Measurements from ENCODE around the gene ASB2. TPM values are rescaled to one million over a fixed set of nuclear protein-coding genes. Genes with fewer than 3 reads are reported as not detected.

Gene ASB2
- total RNA-seq = 3.7 TPM
- 2.6 TPM for polyA plus RNA-seq
- long read RNA-seq, donor 1 = 0 reads
- long read RNA-seq, donor 2 = 0 reads
- long read RNA-seq, donor 3, partial matches to known transcripts = 0 of 1 reads
- long read RNA-seq, donor 3, other reads (novel, unspliced or antisense) = 0 of 1 reads
- long read RNA-seq, donor 4, partial matches to known transcripts = 0 of 1 reads
- long read RNA-seq, donor 4, other reads (novel, unspliced or antisense) = 0 of 1 reads
- long read RNA-seq, donor 5, partial matches to known transcripts = 0 of 5 reads
- long read RNA-seq, donor 5, other reads (novel, unspliced or antisense) = 0 of 5 reads
- long read RNA-seq, donor 6, partial matches to known transcripts = 0 of 1 reads
- long read RNA-seq, donor 6, other reads (novel, unspliced or antisense) = 0 of 1 reads
- long read RNA-seq, donor 7 = 0 reads
- long read RNA-seq, donor 8 = 0 reads
- long read RNA-seq, donor 9 = 0 reads
- long read RNA-seq, donor 10 = 0 reads

GRCh38 chr14:93976477-93977057 lies at the start of gene ASB2:
Gene ASB2, minus strand, starts transcription at chr14:93976570. Its CDS starts 12,031 bp downstream, at chr14:93964539.
- no peak within 1 kb of the TSS for H3K27ac ChIP-seq (ENCODE audit: low read depth in 1 of 2, low read length in 1 of 2)
- no peak within 1 kb of the TSS for H3K4me3 ChIP-seq (ENCODE audit: low read length in 2 of 2)
- 22% methylated on average over 12 of the region's 12 CpGs for WGBS
- peaks cover 0 to 34% of the 10 kb centered on the region in 2 donors for H3K27me3 ChIP-seq (ENCODE audit: control insufficient read depth in 2 of 2, insufficient read depth in 1 of 2, low read length in 1 of 2)
- DNase-seq (ENCODE audit: low read depth in 6 of 9, low spot score in 9 of 9) = no peak
- peaks cover 3 to 12% of the 10 kb centered on the region in 2 donors for H3K9me3 ChIP-seq (ENCODE audit: control insufficient read depth in 2 of 2, insufficient read depth in 1 of 2, low read length in 1 of 2)
- peaks cover 5 to 8% of the 10 kb centered on the region in 2 donors for H3K4me1 ChIP-seq (ENCODE audit: control insufficient read depth in 2 of 2, insufficient read depth in 2 of 2, low read length in 2 of 2)
- no peaks in the 10 kb centered on the region for H3K36me3 ChIP-seq (ENCODE audit: control insufficient read depth in 2 of 2, insufficient read depth in 2 of 2, low read length in 1 of 2)

- DNase-seq (ENCODE audit: low read depth in 6 of 9, low spot score in 9 of 9) = no peak
- 72% methylated on average over 6 of the region's 6 CpGs for WGBS
- no peaks in the 10 kb centered on the region for H3K9me3 ChIP-seq (ENCODE audit: control insufficient read depth in 2 of 2, insufficient read depth in 1 of 2, low read length in 1 of 2)
- no peaks in the 10 kb centered on the region for H3K4me1 ChIP-seq (ENCODE audit: control insufficient read depth in 2 of 2, insufficient read depth in 2 of 2, low read length in 2 of 2)
- H3K4me3 ChIP-seq (ENCODE audit: low read length in 2 of 2) = peak overlapping the region in 1 of 2 donors; percentile 56
- H3K27me3 ChIP-seq (ENCODE audit: control insufficient read depth in 2 of 2, insufficient read depth in 1 of 2, low read length in 1 of 2) = peaks cover 0 to 42% of the 10 kb centered on the region in 2 donors
- H3K27ac ChIP-seq (ENCODE audit: low read depth in 1 of 2, low read length in 1 of 2) = no peak overlapping the region
- no peaks in the 10 kb centered on the region for H3K36me3 ChIP-seq (ENCODE audit: control insufficient read depth in 2 of 2, insufficient read depth in 2 of 2, low read length in 1 of 2)
Observed at GRCh38 chr14:94025720-94026119, 49.4 kb upstream of the ASB2 start.

DNA sequence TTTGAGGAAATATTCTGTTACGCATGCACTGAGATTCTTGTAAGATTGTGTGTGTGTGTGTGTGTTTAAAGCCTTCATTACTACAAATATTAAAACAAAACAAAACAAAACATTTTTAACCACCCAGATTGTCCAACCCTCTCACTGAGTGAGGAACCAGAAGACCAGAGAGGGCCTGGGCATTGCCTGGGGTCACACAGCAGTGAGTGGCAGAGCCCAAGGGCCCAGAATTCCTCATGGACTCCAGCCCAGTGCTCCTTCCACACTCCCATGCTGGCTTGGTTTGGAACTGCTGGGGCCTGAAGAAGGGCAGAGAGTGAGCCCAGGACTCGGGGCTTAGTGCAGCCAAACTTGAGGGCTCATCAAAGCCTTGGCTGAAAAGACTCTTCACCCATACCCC lies 48.2 kb upstream of the ASB2 start:
- WGBS = 93% methylated on average over 2 of the region's 2 CpGs
- H3K4me1 ChIP-seq (ENCODE audit: control insufficient read depth in 2 of 2, insufficient read depth in 2 of 2, low read length in 2 of 2) = no peaks in the 10 kb centered on the region
- H3K27me3 ChIP-seq (ENCODE audit: control insufficient read depth in 2 of 2, insufficient read depth in 1 of 2, low read length in 1 of 2) = peaks cover 0 to 42% of the 10 kb centered on the region in 2 donors
- no peaks in the 10 kb centered on the region for H3K36me3 ChIP-seq (ENCODE audit: control insufficient read depth in 2 of 2, insufficient read depth in 2 of 2, low read length in 1 of 2)
- H3K27ac ChIP-seq (ENCODE audit: low read depth in 1 of 2, low read length in 1 of 2) = no peak overlapping the region
- no peaks in the 10 kb centered on the region for H3K9me3 ChIP-seq (ENCODE audit: control insufficient read depth in 2 of 2, insufficient read depth in 1 of 2, low read length in 1 of 2)
- DNase-seq (ENCODE audit: low read depth in 6 of 9, low spot score in 9 of 9) = no peak
- no peak overlapping the region for H3K4me3 ChIP-seq (ENCODE audit: low read length in 2 of 2)

DNA sequence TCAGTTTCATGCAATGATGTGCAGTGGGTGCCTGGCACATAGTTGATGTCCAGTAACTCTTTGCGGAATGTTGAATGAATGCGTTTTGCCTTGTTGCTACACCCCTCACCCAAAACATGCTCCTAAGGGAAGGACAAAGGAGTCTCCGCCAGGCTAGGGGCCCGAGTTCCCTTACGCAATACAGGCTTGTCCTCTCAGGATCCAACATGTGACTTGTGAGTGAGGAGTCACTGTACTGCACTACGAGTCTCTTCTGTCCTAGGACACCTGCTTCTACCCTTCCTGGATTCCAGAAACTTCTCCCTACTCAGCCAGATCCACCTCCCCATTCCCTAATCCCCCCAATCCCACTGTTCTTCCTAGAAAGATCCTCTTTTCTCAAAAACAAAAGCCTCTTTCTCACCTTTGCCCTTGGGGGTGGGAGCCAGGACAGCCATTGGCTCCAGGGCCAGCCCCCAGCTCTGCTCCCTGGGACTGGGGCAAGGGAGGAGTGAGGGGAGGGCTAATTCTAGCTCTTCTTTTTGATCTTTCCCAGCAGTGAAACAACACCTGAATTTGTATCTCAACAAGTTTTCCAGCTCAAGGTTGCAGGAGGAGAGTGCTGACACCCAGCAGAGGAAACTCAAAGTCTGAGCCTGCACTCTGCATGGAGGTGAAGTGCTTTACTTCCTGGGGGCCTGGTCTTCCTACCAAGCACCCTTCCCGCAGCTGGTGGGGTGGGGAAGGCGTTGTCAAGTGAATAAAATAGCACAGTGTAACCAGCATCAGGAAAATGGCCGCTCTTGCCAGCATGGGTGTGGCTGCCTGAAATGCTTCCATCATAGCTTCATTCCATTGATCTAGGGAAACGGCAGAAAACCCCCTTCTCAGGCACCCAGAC lies 46.4 kb upstream of the ASB2 start:
- peaks cover 0 to 39% of the 10 kb centered on the region in 2 donors for H3K27me3 ChIP-seq (ENCODE audit: control insufficient read depth in 2 of 2, insufficient read depth in 1 of 2, low read length in 1 of 2)
- 92% methylated on average over 10 of the region's 10 CpGs for WGBS
- no peaks in the 10 kb centered on the region for H3K9me3 ChIP-seq (ENCODE audit: control insufficient read depth in 2 of 2, insufficient read depth in 1 of 2, low read length in 1 of 2)
- H3K36me3 ChIP-seq (ENCODE audit: control insufficient read depth in 2 of 2, insufficient read depth in 2 of 2, low read length in 1 of 2) = no peaks in the 10 kb centered on the region
- H3K27ac ChIP-seq (ENCODE audit: low read depth in 1 of 2, low read length in 1 of 2) = no peak overlapping the region
- no peaks in the 10 kb centered on the region for H3K4me1 ChIP-seq (ENCODE audit: control insufficient read depth in 2 of 2, insufficient read depth in 2 of 2, low read length in 2 of 2)
- no peak overlapping the region for H3K4me3 ChIP-seq (ENCODE audit: low read length in 2 of 2)
- DNase-seq (ENCODE audit: low read depth in 6 of 9, low spot score in 9 of 9) = no peak

DNA sequence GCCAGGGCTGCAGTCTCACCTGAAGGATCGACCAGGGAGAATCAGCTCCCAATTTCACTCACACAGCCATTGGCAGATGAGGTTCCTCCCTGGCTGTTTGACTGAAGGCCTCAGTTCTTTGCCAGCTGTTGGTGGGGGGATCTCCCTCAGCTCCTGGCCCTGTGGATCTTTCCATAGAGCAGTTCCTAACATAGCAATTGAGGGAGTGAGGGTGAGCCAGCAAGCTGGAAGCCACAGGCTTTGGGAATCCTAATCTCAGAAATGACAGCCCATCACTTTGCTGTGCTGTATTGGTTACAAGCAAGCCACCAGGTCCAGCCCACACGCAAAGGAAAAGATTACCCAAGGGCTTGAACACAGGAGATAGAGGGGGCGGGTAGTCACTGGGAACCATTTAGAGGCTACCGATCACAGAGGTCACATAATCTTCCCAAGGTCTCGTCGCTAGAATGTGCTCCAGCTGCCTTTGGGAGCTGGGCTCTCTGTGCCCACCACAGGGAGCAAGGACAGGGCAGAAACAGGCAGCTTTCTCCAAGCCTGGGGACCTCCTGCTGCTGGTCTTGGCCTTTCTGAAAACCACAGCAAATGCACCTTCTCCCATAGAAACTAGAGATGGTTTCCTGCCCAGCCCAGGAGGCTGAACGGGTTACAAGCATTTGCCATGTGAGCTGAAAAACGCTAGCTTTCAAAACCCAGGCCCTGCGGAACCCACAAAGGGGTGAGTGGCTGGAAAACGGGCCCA lies 45.2 kb upstream of the ASB2 start:
- no peaks in the 10 kb centered on the region for H3K36me3 ChIP-seq (ENCODE audit: control insufficient read depth in 2 of 2, insufficient read depth in 2 of 2, low read length in 1 of 2)
- H3K4me3 ChIP-seq (ENCODE audit: low read length in 2 of 2) = no peak overlapping the region
- H3K9me3 ChIP-seq (ENCODE audit: control insufficient read depth in 2 of 2, insufficient read depth in 1 of 2, low read length in 1 of 2) = no peaks in the 10 kb centered on the region
- 81% methylated on average over 10 of the region's 10 CpGs for WGBS
- no peaks in the 10 kb centered on the region for H3K4me1 ChIP-seq (ENCODE audit: control insufficient read depth in 2 of 2, insufficient read depth in 2 of 2, low read length in 2 of 2)
- H3K27ac ChIP-seq (ENCODE audit: low read depth in 1 of 2, low read length in 1 of 2) = no peak overlapping the region
- no peak for DNase-seq (ENCODE audit: low read depth in 6 of 9, low spot score in 9 of 9)
- peaks cover 0 to 30% of the 10 kb centered on the region in 2 donors for H3K27me3 ChIP-seq (ENCODE audit: control insufficient read depth in 2 of 2, insufficient read depth in 1 of 2, low read length in 1 of 2)

GRCh38 chr14:94021001-94021400 lies 44.6 kb upstream of the ASB2 start:
- no peaks in the 10 kb centered on the region for H3K36me3 ChIP-seq (ENCODE audit: control insufficient read depth in 2 of 2, insufficient read depth in 2 of 2, low read length in 1 of 2)
- no peaks in the 10 kb centered on the region for H3K9me3 ChIP-seq (ENCODE audit: control insufficient read depth in 2 of 2, insufficient read depth in 1 of 2, low read length in 1 of 2)
- DNase-seq (ENCODE audit: low read depth in 6 of 9, low spot score in 9 of 9) = no peak
- H3K4me3 ChIP-seq (ENCODE audit: low read length in 2 of 2) = no peak overlapping the region
- WGBS = 70% methylated on average over 2 of the region's 2 CpGs
- peaks cover 0 to 30% of the 10 kb centered on the region in 2 donors for H3K27me3 ChIP-seq (ENCODE audit: control insufficient read depth in 2 of 2, insufficient read depth in 1 of 2, low read length in 1 of 2)
- no peaks in the 10 kb centered on the region for H3K4me1 ChIP-seq (ENCODE audit: control insufficient read depth in 2 of 2, insufficient read depth in 2 of 2, low read length in 2 of 2)
- no peak overlapping the region for H3K27ac ChIP-seq (ENCODE audit: low read depth in 1 of 2, low read length in 1 of 2)

GRCh38 chr14:94020267-94020666 lies 43.9 kb upstream of the ASB2 start:
- DNase-seq (ENCODE audit: low read depth in 6 of 9, low spot score in 9 of 9) = no peak
- Histone ChIP-seq H3K4me1 (ENCODE audit: control insufficient read depth in 2 of 2, insufficient read depth in 2 of 2, low read length in 2 of 2) (no peaks in the 10 kb centered on the region), H3K27ac (ENCODE audit: low read depth in 1 of 2, low read length in 1 of 2) (no peak overlapping the region), H3K4me3 (ENCODE audit: low read length in 2 of 2) (no peak overlapping the region), H3K36me3 (ENCODE audit: control insufficient read depth in 2 of 2, insufficient read depth in 2 of 2, low read length in 1 of 2) (no peaks in the 10 kb centered on the region), H3K9me3 (ENCODE audit: control insufficient read depth in 2 of 2, insufficient read depth in 1 of 2, low read length in 1 of 2) (no peaks in the 10 kb centered on the region), H3K27me3 (ENCODE audit: control insufficient read depth in 2 of 2, insufficient read depth in 1 of 2, low read length in 1 of 2) (peaks cover 0 to 26% of the 10 kb centered on the region in 2 donors)
- WGBS = 95% methylated on average over 4 of the region's 4 CpGs

DNA sequence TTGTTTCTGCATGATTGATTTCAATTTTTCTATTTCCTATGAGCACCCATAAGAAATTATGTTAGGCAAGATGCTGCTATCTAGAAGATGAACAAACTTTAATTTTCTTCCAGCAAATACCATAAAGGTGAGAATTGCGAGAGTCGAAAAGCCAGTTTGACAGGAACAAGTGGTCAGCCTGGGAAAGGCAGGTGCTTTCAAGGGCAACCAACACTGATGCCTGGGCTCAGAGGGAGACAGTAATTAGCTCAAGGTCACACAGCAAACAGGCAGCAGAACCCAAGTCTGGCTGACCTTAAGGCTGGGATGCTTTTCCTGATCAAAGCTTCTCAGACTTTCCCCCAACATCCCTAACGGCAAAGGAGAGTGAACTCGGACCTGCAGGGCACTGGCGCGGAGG lies 43.0 kb upstream of the ASB2 start:
- H3K4me1 ChIP-seq (ENCODE audit: control insufficient read depth in 2 of 2, insufficient read depth in 2 of 2, low read length in 2 of 2) = no peaks in the 10 kb centered on the region
- no peak overlapping the region for H3K4me3 ChIP-seq (ENCODE audit: low read length in 2 of 2)
- peaks cover 0 to 21% of the 10 kb centered on the region in 2 donors for H3K27me3 ChIP-seq (ENCODE audit: control insufficient read depth in 2 of 2, insufficient read depth in 1 of 2, low read length in 1 of 2)
- WGBS = 95% methylated on average over 6 of the region's 6 CpGs
- no peaks in the 10 kb centered on the region for H3K9me3 ChIP-seq (ENCODE audit: control insufficient read depth in 2 of 2, insufficient read depth in 1 of 2, low read length in 1 of 2)
- H3K36me3 ChIP-seq (ENCODE audit: control insufficient read depth in 2 of 2, insufficient read depth in 2 of 2, low read length in 1 of 2) = no peaks in the 10 kb centered on the region
- no peak for DNase-seq (ENCODE audit: low read depth in 6 of 9, low spot score in 9 of 9)
- H3K27ac ChIP-seq (ENCODE audit: low read depth in 1 of 2, low read length in 1 of 2) = no peak overlapping the region

All from thymus (tissue), 14 donors.